Glutamatergic neuron (in vitro differentiated cells): Measurements from ENCODE around the gene SLX9. TPM values are rescaled to one million over a fixed set of nuclear protein-coding genes. Genes with fewer than 3 reads are reported as not detected.
A peak's percentile ranks its signal among the peaks of the same experiment; 100 is the strongest.

ENCODE experiments used
- DNase-seq: peaks from one replicate; pipeline ENCODE4 v3.0.0; 2022
- H3K27ac Mint-ChIP-seq: one replicate; pipeline ENCODE4 v1.8.0; 2020; ENCODE audit warnings: mild to moderate bottlenecking, mixed read lengths, inconsistent platforms; ENCODE audit not compliant: unreplicated experiment
- H3K27me3 Mint-ChIP-seq: one replicate; pipeline ENCODE4 v1.8.0; 2020; ENCODE audit warnings: mild to moderate bottlenecking, moderate library complexity, mixed read lengths, inconsistent platforms; ENCODE audit not compliant: unreplicated experiment
- H3K36me3 Mint-ChIP-seq: one replicate; pipeline ENCODE4 v1.8.0; 2020; ENCODE audit warnings: mild to moderate bottlenecking, mixed read lengths, inconsistent platforms; ENCODE audit not compliant: unreplicated experiment
- H3K4me1 Mint-ChIP-seq: one replicate; pipeline ENCODE4 v1.8.0; 2020; ENCODE audit warnings: mild to moderate bottlenecking, low read depth, mixed read lengths, inconsistent platforms; ENCODE audit not compliant: unreplicated experiment
- H3K4me3 Mint-ChIP-seq: one replicate; pipeline ENCODE4 v1.8.0; 2020; ENCODE audit warnings: mild to moderate bottlenecking, mixed read lengths, inconsistent platforms; ENCODE audit not compliant: unreplicated experiment
- H3K9me3 Mint-ChIP-seq: one replicate; pipeline ENCODE4 v1.8.0; 2020; ENCODE audit warnings: mild to moderate bottlenecking, moderate library complexity, mixed read lengths, inconsistent platforms; ENCODE audit not compliant: unreplicated experiment
- CTCF ChIP-seq: fragments of 200-600 bp; sonication (generic); IDR thresholded peaks from one replicate; pipeline ENCODE4 v1.5.0; 2021; ENCODE audit not compliant: partially characterized antibody, unreplicated experiment
- total RNA-seq: library from RNA; stranded (reverse); fragmentation: NEBNext Ultra II Directional; extraction: Animal tissue kit (Norgen Biotek cat#: 25700); gene quantifications from one replicate; pipeline ENCODE4 v1.2.1, GENCODE V29; 2021; ENCODE audit not compliant: unreplicated experiment

The SLX9 gene
- total RNA-seq, 1 donor from 2014 or later = 30.7 TPM

- peaks cover 5% of the 10 kb centered on the region for H3K27me3 Mint-ChIP-seq
- no peak for TF ChIP-seq CTCF
- no peak overlapping the region for H3K4me3 Mint-ChIP-seq
- DNase-seq = peak; percentile 34
- peaks cover 3% of the 10 kb centered on the region for H3K9me3 Mint-ChIP-seq
- no peaks in the 10 kb centered on the region for H3K36me3 Mint-ChIP-seq
- H3K4me1 Mint-ChIP-seq = peaks cover 45% of the 10 kb centered on the region
- H3K27ac Mint-ChIP-seq = no peak overlapping the region
Measured at GRCh38 chr21:45011911-45012661, 72.3 kb downstream of the SLX9 start.

- Mint-ChIP-seq H3K4me3 (no peak overlapping the region), H3K27ac (no peak overlapping the region), H3K9me3 (peaks cover 6% of the 10 kb centered on the region), H3K4me1 (peaks cover 44% of the 10 kb centered on the region), H3K36me3 (no peaks in the 10 kb centered on the region), H3K27me3 (peaks cover 8% of the 10 kb centered on the region)
- DNase-seq = no peak
- no peak for TF ChIP-seq CTCF
Measured at GRCh38 chr21:45012662-45013259, 72.9 kb downstream of the SLX9 start.

- peaks cover 43% of the 10 kb centered on the region for H3K4me1 Mint-ChIP-seq
- H3K27ac Mint-ChIP-seq = no peak overlapping the region
- H3K4me3 Mint-ChIP-seq = peak overlapping the region; percentile 14
- peaks cover 11% of the 10 kb centered on the region for H3K27me3 Mint-ChIP-seq
- no peak for TF ChIP-seq CTCF
- H3K36me3 Mint-ChIP-seq = no peaks in the 10 kb centered on the region
- no peak for DNase-seq
- H3K9me3 Mint-ChIP-seq = peaks cover 7% of the 10 kb centered on the region
Measured at GRCh38 chr21:45013260-45013841, 73.5 kb downstream of the SLX9 start.

GRCh38 chr21:45014747-45015468, 75.1 kb downstream of the SLX9 start:
- no peak for DNase-seq
- H3K9me3 Mint-ChIP-seq = peaks cover 7% of the 10 kb centered on the region
- no peak for TF ChIP-seq CTCF
- H3K4me3 Mint-ChIP-seq = no peak overlapping the region
- H3K4me1 Mint-ChIP-seq = peaks cover 34% of the 10 kb centered on the region
- H3K27ac Mint-ChIP-seq = no peak overlapping the region
- peaks cover 13% of the 10 kb centered on the region for H3K27me3 Mint-ChIP-seq
- no peaks in the 10 kb centered on the region for H3K36me3 Mint-ChIP-seq
